ENCODE data around the gene PARP15.
"Not testable (repeated sequence)": the region's sequence is repeated elsewhere in the genome, so short reads cannot be mapped to it uniquely, and the experiment has no call there.

The PARP15 gene

DNA sequence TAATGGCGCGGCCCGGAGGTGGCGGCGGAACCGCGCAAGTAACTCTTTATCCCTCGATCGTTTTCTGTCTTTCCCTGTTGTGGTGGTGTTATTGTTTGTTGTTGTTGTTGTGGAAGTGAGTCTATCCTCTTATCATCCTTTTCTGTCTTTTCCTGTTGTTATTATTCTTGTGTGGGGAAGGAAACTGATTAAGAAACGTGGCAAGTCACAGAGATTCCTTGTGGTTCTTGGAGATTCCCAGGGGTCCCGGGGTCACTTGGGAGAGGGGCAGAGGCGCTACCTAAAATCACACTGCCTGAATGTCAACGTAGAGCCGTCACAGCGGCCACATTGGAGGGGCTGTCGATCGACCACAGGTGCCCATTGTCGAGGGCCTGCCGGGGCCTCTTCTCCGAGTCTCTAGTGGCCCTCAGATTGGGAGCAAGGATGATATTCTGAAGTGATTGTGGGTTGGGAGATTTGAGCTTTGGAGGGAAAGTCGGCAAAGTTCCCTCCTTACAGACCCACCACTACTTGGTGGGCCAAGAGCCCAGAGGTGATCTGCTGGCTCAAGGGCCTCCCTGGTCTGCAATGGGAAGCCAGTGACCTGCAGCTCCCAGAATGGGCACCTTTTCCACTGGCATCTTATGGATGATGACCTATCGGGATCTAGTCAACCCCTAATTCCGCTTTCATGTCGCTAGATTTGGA lies 104.0 kb downstream of the PARP15 start:
- TF ChIP-seq POU2F2 (IDR thresholded peaks at IDR 0.05; ENCODE audit: low read depth, low read length), result no peak
- TF ChIP-seq SPI1 (IDR thresholded peaks at IDR 0.05; ENCODE audit: low read depth, low read length), result no peak
- no peak for TF ChIP-seq POLR2A (IDR thresholded peaks at IDR 0.05; ENCODE audit: low read depth, low read length)
- no peak for TF ChIP-seq TAF1 (IDR thresholded peaks at IDR 0.05; ENCODE audit: low read depth, low read length)
- peak; percentile 38 for FAIRE-seq

DNA sequence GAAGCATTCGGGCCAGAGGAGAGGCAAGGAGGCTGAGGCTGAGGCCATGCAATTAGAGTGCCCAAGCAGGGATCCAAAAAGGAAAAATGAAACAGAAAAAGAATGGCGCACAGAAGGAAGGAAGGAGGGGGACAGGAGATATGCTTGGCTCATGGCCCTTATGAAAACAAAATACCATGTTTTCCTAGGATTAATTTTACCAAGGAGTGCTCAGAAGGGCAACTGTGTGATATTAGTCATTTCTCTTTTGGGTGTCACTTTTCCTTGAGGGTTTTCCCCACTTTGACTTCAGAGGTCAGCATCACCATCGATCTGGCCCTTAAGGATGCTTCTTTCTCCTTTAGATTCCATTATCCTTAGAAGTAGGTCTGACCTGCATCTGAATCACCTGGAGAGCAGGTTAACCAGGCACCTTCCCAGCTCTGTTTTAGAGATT lies 104.5 kb downstream of the PARP15 start:
- no peak for TF ChIP-seq SPI1 (IDR thresholded peaks at IDR 0.05; ENCODE audit: low read depth, low read length)
- TF ChIP-seq POLR2AphosphoS5 (IDR thresholded peaks at IDR 0.05; ENCODE audit: low read depth, low read length), result no peak
- no peak for TF ChIP-seq POU2F2 (IDR thresholded peaks at IDR 0.05; ENCODE audit: low read depth, low read length)
- no peak for TF ChIP-seq TAF1 (IDR thresholded peaks at IDR 0.05; ENCODE audit: low read depth, low read length)
- TF ChIP-seq POLR2A (IDR thresholded peaks at IDR 0.05; ENCODE audit: low read depth, low read length), result no peak
- TF ChIP-seq PAX5 (IDR thresholded peaks at IDR 0.05; ENCODE audit: insufficient read depth, low read length, severe bottlenecking), result no peak
- DNase-seq (ENCODE audit: insufficient read length, low spot score) (no peak), FAIRE-seq (no peak)

More for the DNA sequence above, 104.0 kb downstream of the PARP15 start:
- no peak for DNase-seq (ENCODE audit: insufficient read length, low spot score)

DNA sequence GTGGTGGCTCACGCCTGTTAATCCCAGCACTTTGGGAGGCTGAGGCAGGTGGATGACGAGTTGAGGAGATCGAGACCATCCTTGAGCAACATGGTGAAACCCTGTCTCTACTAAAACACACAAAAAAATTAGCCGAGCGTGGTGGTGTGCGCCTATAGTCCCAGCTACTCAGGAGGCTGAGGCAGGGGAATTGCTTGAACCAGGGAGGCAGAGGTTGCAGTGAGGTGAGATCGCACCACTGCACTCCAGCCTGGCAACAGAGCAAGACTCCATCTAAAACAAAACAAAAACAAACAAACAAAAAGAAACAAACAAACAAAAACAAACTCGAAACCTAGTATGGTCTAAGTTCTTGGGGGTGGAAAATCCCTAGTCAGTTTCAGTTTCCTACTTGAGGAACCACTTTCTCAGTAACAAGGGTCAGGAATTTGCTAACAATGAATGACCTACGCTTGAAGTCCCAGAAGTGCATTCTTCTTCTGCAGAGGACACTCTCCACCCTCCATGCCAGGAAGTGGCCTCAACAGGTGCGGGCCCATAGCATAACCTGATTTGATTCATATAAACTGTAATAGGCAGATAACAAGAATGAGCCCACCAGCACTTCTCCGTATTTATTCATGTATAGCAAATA lies 105.4 kb downstream of the PARP15 start:
- peak; percentile 52 for FAIRE-seq

DNA sequence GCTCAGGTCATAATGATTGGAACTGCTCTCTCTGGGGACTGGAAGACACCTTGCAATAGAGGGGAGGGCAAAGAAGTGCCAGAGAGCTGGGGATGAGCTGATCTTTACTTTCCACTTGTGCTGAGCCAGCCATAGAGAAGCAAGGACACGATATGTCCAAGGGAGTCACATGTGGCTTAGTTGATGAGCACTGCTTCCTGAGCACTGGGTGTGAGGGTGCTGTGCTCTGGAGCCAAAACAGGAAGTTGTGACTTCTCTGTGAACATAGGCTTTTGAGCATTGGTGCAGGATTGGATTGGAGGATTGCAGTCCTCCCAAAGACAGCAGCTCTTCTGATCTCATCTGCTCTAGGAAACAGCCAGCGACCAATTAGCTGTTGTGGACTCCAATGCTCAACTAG lies 109.8 kb downstream of the PARP15 start:
- DNase-seq (ENCODE audit: insufficient read length, low spot score) (no peak), FAIRE-seq (peak; percentile 60)
- TF ChIP-seq POU2F2 (IDR thresholded peaks at IDR 0.05; ENCODE audit: low read depth, low read length) (no peak), PAX5 (IDR thresholded peaks at IDR 0.05; ENCODE audit: insufficient read depth, low read length, severe bottlenecking) (no peak), POLR2AphosphoS5 (IDR thresholded peaks at IDR 0.05; ENCODE audit: low read depth, low read length) (no peak), TAF1 (IDR thresholded peaks at IDR 0.05; ENCODE audit: low read depth, low read length) (no peak), SPI1 (IDR thresholded peaks at IDR 0.05; ENCODE audit: low read depth, low read length) (no peak), POLR2A (IDR thresholded peaks at IDR 0.05; ENCODE audit: low read depth, low read length) (no peak)

More for the DNA sequence above, 105.4 kb downstream of the PARP15 start:
- not testable (repeated sequence) for DNase-seq (ENCODE audit: insufficient read length, low spot score)

Data from GM12891 (cell line).